NCI-H2081 treated with DMSO at 0.1 percent for 48 hours (cell line): ENCODE results near the gene SLC25A13.

Experiments used
- DNase-seq: peaks from one replicate; lab custom pipeline; 2025; lab: John Stamatoyannopoulos, UW

The SLC25A13 gene

DNA sequence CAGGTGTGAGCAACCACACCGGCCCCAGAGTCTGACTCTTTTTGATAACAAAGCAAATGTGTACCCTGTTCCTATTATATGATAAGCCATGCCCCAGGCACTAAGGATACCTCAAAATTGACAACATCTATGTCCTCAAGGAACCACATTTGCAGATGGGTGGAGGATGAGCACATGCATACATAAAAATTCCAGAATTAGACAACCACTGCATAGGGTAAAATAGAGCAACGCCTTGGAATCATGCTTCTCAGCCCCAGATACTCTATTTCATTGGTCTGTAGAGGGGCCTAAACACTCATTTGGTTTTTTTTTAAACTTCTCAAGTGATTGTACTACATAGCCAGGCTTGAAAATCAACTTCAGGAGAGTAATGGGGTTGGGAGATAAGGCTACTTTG is 78.7 kb downstream of the SLC25A13 start:
- no peak for DNase-seq

DNA sequence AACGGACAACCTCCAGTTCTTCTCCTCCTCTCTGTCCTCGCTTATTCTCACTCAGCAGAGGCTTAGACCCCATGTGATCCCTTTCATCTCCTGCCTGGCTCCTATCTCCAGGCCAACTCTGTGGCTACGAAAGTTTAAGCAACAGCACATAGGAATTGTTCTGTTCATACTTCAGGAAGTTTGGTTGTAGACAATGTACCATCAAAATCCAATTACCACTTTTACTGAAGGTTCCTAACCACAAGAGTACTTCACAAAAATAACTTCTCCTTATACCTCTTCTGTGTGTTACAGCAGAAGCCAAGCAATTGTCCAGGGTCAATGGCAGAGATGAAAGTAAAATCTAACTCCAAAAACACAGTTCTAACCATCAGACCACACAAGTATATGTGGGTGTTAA is 80.0 kb downstream of the SLC25A13 start:
- DNase-seq, result no peak

GRCh38 chr7:96238976-96239766 is 82.7 kb downstream of the SLC25A13 start:
- no peak for DNase-seq

DNA sequence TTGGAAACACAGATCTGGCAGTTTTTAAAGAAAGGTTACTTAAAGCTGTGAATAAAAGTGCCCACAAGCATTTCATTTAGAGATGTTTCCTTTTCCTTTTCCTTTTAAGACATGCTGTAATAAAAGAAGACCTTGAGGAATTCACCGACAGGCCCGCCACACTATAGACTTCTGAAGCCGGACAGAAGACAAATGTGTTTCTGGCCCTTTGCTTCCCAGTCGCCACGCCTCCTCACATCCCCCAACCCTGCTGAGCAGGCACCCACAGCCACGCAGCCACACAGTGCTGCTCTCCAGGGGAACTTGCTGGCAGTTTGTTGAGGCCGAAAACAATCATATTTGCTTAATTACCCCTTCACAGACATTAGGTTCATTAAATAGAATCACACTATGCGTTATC is 83.4 kb downstream of the SLC25A13 start:
- DNase-seq, result no peak

DNA sequence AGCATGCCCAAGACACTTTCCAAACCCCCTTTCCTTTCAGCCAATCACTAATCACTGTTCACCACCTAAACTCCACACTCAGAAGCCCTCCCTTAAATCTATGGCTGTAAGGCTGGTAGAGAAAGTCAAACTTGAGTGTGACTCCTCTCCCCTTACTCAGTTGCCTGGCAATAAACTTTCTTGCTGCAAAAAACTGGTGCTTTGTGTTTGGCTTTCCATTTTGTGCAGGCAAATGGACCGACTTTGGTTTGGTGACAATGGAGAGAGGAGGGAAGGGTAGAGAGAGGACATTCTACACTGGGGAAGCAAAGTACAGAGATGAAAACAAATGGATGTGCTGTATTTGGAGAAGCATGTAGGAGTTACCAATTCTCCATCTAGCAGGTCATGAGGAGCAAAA is 84.9 kb downstream of the SLC25A13 start:
- DNase-seq, result no peak

DNA sequence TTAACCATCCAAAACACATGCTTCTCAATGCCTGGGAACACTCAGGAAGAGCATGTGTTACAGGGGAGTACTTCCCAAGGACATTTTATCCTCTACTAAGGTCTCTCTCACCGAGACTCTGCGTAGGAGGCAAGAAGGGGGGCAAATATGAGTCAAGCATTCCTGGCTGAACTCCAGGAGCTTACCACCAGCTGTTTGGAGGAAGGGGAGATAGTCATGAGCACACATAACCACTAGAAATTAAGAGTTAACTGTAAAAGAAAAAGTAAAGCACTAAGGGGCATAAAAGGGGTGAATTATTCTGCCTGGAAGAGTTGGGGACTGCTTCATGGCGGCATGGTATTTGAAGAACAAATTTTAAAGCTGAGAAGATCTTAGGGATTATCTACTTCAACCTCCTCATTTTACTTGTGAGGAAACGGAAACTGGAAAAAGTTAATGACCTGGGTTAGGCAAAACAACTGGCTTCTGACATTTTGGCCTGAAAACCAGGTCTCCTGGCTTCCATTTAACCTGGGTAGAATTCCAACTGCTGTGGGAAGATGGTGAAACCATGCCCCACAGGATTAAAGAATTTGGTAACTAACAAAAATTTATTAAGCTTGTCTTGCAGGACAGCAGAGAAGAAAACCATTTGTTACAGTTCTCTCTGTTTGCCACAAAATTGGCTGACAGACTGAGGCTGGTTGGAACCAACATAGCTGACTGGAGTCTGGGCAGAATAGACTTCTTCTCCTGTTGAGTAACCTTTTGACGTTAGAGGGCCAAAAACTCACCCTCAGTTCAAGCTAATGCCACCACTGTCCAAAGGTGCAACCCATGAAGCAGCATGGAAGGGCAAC is 85.5 kb downstream of the SLC25A13 start:
- DNase-seq, result no peak

GRCh38 chr7:96235281-96235680 is 86.6 kb downstream of the SLC25A13 start:
- no peak for DNase-seq

- DNase-seq, result no peak
Measured at GRCh38 chr7:96233528-96234154, 88.3 kb downstream of the SLC25A13 start.

DNA sequence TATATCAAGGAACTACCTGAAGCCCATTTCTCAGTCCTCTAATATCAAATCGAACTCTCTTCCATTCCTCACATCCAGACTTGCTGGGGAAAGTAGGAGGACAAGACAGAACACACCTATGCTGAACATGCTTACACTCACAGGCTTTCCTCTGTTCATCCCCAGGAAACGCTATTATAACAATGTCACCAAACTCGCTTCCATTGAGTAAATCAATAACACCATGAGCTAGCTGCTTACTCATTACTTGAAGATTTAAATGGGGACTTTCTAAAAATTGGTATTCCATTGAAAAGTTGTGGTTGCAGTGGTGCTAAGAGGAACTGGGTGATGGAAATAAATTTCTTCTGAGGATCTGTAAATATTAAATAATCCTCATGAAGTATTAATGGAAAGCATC is 88.8 kb downstream of the SLC25A13 start:
- no peak for DNase-seq

DNA sequence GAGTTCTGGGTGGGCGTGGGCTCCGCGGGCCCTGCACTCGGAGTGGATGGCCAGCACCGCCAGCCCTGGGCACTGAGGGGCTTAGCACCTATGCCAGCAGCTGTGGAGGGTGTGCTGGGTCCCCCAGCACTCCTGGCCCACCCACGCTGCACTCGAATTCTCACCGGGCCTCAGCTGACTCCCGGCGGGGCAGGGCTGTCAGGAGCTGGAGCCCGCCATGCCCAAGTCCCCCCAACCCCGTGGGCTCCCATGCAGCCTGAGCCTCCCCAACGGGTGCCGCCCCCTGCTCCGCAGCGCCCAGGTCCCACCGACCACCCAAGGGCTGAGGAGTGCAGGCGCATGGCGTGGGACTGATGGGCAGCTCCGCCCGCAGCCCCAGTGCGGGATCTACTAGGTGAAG is 93.1 kb downstream of the SLC25A13 start:
- no peak for DNase-seq

DNA sequence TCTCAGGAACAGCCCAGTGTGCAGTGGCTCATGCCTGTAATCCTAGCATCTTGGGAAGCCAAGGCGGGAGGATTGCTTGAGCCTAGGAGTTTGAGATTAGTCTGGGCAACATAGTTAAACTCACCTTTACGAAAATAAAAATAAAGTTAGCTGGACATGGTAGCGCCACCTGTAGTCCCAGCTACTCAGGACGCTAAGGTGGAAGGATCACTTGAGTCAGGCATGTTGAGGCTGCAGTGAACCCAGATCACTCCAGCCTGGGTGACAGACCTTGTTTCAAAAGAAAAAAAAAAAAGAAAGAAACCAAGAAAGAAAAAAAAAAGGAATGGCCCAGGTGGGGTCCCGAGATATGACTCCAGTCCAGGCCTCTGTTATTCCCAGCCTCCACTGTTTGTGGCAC is 96.6 kb downstream of the SLC25A13 start:
- DNase-seq, result no peak

GRCh38 chr7:96224685-96225084 is 97.2 kb downstream of the SLC25A13 start:
- DNase-seq, result no peak

GRCh38 chr7:96224073-96224472 is 97.8 kb downstream of the SLC25A13 start:
- DNase-seq, result no peak

DNA sequence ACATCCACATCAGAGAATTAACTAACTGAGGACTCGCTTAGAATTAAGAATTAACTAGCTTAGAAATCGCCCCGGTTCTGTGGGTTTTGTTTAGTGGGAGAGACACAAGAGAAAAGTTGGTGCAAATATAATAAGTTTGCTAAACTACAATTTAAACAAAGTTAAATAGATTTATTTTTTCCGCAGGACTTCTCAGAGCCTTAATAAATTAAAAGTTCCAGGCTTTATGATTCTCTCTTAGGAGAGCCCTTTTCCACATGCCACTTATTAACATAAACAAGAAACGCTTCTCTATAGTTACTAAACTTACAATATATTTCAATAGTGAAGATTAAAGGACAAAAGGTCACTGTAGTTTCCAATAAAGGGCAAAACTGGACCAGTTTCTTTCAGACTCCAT is 100.0 kb downstream of the SLC25A13 start:
- no peak for DNase-seq

GRCh38 chr7:96219378-96220130 is 102.3 kb downstream of the SLC25A13 start:
- DNase-seq, result no peak

DNA sequence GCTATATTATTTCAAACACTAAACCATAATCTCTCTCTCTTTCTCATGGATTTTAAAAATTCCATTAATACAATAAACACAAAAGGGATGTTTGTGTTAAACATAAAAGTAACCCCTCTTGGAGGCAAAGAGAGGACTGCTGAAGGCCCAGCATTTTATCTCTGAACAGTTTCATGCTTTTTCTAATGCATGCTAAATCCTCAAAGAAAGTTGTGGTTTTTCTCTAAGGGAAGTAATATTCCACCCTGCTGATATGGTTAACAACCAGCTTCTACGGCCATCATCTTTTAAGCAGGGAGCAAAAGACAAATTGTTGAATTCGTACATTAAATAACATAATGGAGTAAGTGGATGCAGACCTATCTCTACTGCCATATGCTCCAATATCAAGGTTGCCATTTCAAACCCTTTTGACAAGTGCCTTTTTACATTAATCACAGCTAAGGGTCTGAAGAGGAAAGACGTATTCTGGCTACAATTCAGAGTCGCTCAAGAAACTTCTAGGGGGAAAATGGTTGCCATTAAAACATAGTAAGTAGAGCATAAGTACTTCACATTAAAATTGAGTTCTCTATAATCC is 103.1 kb downstream of the SLC25A13 start:
- no peak for DNase-seq

DNA sequence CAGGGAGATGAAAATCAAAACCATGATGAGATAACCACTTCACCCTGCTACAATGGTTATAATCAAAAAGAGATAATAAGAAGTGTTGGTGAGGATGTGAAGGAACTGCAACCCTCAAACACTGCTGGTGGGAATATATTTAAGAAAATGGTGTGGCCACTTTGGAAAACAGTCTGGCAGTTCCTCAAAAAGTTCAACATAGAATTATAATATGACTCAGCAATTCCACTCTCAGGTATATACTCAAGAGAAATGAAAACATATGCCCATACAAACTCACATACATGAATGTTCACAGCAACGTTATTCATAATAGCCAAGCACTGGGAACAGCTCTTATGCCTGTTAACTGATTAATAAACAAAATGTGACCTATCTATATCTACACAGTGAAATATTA is 104.8 kb downstream of the SLC25A13 start:
- no peak for DNase-seq

DNA sequence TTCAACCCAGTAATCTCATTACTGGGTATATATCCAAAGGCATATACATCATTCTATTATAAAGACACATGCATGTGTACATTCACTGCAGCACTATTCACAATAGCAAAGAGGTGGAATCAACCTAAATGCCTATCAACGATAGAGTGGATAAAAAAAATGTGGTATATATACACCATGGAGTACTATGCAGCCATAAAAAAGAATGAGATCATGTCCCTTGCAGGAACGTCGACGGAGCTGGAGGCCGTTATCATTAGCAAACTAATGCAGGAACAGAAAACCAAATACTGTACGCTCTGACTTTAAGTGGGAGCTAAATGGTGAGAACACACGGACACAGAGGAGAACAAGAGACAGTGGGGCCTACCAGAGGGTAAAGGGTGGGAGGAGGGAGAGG is 105.5 kb downstream of the SLC25A13 start:
- DNase-seq, result no peak

DNA sequence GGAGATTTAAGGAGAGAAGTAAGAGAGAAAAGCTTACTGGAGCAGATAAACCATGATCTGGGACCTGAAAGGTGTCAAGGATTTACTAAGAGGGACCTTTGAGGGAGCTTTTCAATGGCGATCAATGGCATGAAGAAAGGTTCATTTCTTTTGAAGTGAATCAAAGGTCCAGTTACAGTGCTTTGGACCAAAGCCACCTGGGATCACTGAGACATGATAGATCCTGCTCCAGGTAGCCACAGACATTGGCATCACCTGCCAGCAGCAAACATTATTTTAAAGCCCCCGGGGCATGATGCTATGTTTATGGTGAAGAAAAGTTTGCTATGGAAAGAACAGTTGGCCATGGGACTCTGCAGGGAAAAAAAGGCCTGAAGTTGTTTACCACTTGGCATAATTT is 109.4 kb downstream of the SLC25A13 start:
- no peak for DNase-seq

- DNase-seq, result no peak
Measured at GRCh38 chr7:96211954-96212353, 109.9 kb downstream of the SLC25A13 start.

GRCh38 chr7:96205665-96206064 is 116.2 kb downstream of the SLC25A13 start:
- no peak for DNase-seq

DNA sequence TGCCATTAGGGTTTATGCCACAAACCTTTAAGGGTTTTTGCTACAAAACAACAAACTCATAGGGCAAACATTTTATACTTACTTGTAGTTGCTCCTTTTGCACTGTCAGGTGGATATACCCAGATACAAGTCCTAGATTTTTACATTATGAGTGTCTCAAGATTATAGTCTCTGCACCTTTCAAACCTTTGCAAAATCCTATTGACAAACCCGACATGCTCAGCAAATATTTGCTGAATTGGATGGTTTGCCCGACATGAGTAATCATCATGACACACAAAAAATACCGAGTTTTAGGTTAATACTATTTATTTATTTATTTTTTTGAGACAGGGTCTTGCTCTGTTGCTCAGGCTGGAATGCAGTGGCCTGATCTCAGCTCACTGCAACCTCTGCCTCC is 117.3 kb downstream of the SLC25A13 start:
- no peak for DNase-seq
